ENCODE results near the gene ZKSCAN5.

Gene ZKSCAN5

DNA sequence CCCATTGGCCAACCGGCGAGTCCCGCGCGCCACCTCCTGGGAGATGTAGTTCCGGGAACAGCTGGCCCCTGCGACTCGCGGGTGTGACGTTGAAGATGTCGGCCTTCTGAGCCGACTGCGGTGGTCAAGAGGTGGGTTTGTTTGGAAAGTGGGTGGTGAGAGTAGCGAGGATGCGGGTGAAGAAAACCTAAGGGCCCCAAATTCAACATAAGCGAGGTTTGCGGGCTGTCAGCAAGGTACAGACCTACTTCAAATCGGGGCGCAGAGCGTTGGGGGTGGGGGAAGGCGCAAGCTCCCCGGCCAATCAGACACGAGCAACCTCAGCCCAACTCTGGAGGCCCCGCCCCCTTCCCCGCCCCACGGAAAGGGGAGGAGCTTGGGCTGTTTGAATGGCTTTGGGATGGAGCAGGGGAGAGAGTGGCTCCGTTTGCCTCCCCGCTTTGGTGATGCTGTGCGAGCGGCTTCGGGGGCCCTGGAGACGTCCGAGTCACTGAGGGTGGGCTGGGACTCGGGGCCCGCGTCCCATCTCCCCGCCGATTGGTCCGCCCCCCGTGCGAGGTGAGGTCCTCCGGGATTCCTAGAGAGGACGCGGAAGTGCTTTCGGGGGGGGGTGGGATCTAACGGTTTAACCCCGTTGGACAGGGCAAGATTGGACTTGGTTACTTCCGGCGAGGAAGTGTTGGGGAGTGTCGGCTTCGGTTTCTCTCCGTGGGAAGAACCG, at the start of gene ZKSCAN5:
Gene ZKSCAN5, plus strand, starts transcription at position 60 of the 721 bp plus-strand sequence. CDS start 1,383 bp downstream, outside the sequence.
- DNase-seq: peak; percentile 93

DNA sequence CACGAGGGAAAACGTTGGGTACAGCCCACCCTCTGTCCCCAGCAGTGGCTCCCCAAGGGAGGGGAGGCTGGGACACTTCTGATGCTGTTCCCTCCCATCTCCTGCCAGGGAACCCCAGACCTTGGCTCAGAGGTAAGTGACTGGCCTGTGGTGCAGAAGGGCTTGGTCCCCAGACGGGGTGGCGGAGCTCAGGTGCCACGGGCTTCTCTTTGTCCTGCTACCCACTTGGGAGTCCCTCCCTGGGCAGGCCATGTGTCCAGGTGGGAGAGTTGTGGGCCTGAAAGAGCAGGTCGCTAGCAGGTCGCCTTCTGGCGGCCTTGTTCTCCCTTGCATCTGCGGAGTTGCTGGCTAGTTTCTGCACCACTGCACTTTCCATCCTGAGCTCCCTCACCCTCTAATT, 48.6 kb upstream of the ZKSCAN5 start:
- no peak for DNase-seq

DNA sequence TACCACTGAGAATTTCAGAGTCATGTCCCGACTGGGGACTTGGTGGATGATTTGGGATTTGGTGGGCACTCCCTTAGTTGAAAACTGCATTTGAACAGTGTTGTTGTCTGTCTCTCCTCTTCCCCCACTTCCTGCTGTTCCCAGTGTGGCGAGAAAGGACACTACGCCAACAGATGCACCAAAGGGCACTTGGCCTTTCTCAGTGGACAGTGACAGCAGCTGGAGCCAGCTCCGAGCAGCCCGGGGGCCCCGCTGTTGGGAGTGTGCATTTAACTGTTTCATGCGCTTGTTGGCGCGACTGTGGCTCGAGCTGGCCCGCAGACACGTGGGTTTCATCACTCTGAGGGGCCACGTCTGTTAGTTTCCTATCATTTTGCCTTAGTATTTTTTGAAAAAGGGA, 48.2 kb upstream of the ZKSCAN5 start:
- no peak for DNase-seq

DNA sequence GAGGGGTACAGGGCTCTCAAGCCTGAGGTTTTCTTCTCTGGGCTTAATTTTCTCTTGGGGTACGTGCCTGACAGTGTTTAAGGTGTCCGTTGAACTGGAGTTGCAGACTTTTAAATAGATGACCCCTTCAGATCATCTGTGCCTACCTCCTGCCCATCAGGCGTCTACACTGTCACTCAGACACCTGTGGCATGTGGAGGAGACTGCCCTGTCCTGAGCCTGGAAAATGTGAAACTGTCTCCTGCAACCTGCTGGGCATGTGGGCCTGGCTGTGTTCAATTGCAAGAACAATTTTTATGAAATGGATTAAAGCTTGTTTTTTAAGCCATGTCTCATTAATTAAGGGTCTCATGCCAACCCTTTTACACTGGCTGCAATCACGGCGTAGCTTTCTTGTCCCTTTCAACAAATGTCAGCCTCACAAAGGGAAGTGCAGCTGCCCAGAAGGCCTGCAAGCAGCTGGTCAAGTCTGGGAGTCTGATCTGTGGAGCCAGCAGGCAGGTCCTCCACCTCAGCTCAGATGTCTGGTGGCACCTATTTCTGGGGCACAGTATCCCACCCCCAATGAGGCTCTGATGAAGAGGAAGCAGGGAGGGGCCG, 47.3 kb upstream of the ZKSCAN5 start:
- DNase-seq: no peak

DNA sequence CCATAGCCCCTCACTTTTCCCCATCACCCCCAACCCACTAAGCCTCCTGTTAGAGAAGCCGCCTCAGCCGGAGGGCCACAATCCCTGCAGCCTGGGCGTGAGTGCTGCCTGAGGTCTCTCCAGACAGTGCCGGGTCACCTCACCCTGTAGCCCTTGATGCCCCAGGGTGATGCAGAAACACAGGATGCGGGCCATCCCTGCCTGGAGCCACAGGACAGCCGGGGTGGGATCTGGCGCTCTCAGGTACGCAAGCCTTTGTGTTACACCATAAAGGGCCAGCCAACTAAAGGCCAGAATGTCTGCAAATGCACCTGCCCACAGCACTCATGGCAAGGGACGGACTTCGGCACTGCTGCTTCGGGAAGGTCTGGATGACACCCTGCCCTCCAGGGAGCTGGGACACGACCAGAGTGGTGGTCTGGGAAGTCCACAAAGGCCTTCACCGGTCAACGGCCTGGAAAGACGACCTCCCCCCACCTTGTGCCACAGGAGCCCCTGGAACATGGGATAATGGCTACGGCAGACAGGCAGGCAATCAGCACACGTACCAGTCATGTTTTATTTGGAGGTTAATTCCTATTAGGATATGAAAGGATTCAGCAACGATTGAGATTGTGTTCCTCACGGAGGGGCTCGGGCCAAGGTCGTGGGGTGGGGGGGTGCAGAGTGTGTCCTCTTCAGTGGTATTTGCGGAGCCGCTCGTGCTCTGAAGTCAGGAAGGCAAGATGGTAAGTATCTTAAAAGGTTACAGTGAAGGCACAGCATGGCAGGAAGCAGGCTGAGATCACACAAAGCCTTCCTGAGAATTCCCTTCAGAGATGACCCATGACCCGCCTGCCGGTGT, 46.6 kb upstream of the ZKSCAN5 start:
- no peak for DNase-seq

DNA sequence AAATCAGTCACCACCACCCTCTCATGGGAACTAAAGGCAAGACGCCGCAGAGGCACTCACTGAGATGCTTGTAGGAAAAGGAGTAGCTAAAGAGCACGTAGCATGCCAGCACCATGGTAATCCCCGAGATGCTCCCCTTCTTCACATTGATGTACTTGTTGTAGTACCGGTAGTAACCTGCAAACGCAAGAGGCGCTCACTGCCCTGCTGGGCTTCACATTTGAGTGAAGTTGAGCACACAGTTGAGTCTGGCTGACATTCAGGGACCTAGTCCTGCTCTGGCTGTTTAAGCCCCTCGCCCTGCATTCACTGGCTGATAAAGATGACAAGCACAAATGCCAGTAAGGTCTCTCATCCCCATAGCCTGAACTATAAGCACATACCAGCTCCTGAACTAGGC, 45.4 kb upstream of the ZKSCAN5 start:
- DNase-seq: no peak

DNA sequence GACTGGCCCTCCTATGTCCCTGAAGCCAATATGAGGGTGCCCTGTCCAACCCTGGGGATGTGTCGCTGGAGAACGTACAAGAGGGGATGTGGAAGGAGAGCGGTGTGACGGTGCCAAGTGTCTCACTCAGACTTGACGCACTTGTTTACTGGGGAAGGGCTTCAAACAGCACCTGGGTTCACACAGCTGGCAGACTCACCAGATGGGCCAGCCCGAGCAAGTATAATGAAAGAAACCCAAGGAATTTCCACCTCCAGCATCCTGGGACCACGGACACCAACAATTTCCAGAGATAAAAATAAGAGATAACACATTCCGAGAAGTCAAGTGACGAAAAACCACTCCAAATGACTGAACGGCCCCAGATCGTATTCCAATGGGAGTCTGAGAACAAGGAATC, 43.8 kb upstream of the ZKSCAN5 start:
- no peak for DNase-seq

DNA sequence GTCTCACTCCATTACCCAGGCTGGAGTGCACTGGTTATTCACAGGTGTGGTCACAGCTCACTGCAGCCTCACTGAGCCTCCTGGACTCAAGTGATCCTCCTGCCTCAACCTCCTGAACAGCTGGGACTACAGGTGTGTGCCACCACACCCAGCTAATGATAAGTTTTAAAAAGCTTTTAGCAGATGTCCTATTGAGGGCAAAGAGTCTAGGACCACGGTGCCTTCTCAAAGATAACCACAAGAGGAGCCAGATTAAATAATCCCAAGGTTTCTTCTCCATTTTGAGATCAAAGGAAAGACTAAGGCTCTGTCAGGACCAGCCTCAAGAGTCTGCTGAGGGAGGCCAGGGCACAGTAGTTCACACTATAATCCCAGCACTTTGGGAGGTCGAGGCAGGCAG, 43.2 kb upstream of the ZKSCAN5 start:
- DNase-seq: no peak

DNA sequence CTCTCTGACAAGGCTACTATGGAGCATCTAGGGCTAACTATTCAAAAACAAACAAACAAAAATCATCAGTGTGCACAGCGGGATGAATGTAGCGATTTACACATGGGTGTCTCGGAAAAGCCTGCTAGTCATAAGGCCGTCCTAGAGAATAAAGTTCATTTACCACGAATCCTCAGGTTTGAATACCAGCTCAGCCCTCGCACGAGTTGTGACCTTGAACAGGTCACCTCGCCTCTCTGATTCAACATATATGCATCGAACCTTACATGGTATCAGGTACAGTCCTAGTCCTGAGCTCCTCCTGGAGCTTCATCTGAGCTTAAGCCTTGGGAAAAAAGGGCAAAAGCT, 39.1 kb upstream of the ZKSCAN5 start:
- DNase-seq: no peak

DNA sequence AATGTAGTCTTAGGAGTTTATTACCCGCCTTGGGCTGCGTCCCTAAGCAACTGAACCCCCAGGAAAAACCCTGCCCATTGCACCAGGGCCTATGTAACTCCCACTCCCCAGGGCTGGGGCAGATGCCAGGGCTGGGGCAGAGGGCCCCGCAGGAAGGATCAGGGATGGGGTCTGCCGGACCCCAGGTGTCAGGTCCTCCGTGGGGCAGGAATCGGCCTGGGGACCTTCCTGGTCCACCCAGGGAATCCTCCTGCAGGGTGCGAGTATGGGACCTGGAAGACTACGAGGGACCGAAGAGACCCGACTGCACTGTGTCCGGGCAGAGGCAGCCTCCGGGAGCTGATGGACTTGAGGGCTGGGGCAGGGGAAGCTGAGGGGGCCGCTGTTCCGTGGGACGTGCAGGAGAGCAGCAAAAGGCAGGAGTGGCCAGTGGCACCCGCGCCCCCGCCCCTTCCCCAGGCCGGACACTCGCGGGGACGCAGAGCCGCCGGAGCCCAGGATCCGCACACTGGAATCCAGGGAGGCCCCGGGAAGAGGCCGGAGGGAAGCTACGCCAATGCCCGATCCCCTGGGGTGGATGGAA, 36.0 kb upstream of the ZKSCAN5 start:
- DNase-seq: no peak

DNA sequence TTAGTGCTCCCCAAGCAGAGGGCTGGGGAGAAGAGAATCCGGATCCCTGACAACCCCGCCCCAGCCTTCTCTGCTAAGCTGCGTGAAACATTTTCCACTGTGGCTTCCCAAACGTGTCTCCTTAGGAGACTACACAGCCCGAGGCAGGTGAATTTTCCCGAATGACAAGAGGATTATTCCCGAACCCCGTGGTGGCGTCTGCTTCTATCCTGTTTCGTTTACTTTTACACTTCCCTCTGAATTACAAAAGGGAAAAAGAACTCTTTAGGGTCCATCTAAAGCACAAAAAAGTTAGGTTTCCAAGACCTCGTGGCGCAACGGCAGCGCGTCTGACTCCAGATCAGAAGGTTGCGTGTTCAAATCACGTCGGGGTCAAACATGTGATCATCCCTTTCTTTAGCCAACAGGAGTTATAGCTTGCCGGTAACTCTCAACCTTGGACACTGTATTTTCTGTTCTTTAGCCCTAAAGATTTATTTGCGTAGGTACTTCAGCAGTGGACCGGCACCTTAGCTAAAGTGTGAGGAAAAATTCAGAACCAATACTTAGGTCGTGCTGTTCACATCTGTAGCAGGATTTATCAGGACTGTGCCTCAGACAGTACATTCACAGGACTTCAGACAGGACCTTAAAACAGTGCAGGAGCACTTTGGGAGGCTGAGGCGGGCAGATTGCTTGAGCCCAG, 34.9 kb upstream of the ZKSCAN5 start:
- DNase-seq: no peak

DNA sequence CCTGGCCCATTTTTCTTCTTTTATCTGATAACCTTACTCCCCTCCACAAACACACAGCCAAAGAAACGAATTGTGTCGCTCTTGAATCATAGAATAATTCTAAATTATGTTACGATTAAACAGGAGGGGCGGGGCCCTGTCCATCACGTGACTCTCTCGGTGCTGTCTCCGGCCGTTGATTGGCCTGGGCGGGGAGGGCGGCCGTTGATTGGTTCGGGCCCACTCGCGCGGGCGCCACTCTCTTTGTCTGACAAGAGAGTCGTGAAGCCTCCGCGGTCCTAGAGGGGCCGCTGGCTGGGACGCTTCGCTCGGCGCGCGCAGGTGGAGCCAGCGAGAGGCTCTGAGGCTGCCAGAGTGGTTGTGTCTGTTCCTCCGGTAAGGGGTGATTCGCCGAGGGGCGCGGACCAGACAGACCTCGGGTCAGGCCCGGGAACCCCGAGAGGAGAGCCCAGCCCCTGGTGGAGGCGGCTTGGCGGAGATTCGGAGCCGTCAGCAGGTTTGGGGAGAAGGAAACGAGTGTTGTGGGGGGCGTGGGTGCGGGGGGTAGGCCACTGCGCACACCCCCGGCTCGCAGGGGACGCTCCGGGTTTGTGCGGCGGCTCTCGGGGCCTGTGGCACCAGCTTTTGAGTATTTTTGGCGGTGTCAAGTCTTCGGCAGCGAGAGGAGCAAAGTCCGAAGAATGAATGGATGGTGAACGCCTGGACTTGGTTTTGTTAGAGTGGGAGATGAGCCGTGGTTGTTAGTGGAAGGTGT, 31.7 kb upstream of the ZKSCAN5 start, which contains the start of gene ZNF789:
Gene ZNF789, plus strand, starts transcription at position 330 of the 754 bp plus-strand sequence. CDS start 3,567 bp downstream, outside the sequence.
- DNase-seq: peak; percentile 97

DNA sequence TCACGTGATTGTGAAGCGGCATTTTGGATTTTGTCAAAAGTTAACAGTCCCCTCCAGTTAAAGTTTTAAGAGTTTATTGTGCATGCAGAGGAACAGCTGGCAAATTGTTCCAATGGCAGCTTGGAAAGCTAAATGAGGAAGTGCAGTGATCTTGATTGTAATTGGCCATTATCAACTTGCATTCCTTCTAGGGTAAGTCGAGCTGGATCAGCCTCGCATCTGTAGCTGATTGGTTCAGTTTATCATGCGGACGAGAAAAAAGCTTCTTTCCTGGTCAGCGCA, 31.2 kb upstream of the ZKSCAN5 start:
- DNase-seq: no peak

DNA sequence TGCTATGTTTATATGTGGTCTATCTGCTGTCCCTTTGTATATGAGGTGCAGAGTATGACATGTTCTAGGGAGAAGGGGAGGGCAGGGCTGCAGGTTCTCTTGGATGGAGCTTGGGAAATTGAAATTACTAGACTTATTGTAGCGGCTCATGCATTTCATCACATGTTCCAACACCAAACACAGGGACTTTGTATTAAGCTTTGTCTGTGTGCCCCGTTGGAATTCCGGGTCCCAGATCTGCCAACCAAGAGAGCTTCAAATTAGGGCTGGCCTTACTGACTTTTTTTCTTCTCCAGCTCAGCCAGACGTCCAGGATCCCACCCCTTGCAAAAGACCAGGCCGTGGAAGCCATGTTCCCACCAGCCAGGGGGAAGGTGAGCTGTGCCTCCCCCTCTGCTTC, 28.4 kb upstream of the ZKSCAN5 start:
- no peak for DNase-seq

DNA sequence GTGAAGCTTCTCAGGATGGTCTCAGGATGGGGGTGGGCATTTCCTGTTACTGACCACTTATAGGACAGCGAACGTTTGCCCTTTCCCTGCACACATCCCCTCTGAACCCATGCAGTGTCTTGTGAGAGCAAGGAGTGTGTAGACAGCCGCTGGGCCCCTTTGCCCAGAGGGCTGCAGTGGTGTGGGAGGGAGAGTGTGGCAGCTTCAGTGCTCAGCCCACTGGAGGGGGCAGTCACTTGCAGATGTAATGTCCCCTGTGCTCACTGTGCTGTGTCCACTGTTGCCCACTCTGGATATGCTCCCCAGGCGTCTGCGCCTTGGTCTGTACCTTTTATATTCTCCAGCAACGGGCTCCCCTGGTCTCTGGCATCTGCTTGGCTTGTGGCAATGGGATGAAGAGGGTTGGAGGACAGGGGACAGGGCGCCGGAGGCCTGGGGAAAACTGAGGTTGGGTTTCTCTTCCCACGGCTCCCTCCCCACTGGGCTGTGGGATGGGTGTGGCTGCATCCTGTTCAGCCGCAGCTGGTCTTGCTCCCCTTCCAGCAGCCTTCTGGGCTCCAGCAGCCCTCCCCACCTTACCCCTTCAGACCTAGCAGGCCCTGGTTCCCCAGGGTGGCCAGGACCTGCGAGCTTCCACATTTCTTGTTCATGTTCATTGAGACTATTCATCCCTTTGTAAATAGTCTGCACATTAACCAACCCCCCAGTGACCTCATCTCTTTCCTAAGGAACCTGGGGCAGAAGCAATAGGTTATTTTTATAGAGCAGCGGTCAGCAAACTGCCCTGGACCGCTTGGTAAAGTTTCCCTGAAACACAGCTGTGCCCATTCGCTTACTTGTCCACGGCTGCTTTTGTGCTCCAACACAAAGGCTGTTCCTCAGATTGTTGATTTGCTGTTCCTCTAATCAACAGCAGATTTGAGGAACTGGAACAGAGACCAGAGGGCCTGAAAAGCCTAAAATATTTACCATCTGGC, 25.7 kb upstream of the ZKSCAN5 start:
- no peak for DNase-seq

DNA sequence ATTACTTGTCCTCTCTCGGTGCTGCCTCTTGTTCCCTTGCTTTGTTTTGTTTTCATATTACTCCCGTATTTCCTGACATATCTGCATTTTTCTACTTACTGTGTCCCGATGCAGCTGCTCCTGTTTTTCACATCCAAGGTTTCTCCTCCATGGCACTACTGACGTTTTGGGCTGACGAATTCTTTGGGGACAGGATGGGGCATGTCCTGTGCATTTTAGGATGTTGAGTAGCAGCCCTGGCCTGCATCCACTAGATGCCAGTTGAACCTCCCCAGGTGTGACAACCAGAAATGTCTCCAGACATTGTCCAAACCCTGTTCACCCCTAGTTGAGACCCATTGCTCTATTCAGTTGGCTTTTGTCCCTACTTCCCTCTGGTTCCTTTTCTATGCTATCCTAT, 19.4 kb upstream of the ZKSCAN5 start:
- DNase-seq: no peak

DNA sequence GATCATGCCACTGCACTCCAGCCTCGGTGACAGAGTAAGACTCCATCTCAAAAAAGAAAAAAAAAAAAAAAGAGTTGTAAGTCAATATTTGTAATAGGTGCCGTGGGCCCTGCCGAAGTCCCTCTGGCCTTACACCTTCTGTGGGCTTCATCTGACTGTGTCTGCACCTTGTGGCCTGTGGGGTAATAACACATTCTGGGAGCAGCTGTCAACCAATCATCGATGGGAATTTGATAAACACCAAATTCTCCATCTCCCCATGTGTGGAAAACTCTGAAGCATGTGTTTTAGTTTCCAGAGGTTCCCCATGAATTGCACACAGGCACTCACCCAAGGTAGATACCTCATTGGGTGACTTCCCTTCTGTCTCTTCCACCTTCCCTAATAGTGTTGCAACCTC, 15.2 kb upstream of the ZKSCAN5 start:
- DNase-seq: no peak

DNA sequence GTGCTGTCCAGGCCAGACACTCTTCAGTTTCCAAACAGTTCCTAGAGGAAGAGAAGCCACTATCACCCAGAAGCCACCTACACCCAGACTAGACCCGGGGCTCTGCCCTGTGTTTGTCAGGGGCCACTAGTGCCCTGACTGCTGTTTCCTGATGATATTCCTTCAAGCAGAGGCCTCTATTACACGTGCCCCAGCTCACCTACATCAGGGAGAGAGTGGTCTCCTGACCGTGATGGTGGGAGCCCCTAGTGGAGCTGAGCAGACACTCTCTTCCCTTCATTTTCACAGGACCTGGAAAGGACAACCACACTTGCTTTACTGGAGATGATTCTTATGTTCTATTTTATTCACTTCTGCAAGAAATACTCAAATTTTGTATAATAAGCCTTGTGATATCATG, 13.6 kb upstream of the ZKSCAN5 start:
- DNase-seq: no peak

DNA sequence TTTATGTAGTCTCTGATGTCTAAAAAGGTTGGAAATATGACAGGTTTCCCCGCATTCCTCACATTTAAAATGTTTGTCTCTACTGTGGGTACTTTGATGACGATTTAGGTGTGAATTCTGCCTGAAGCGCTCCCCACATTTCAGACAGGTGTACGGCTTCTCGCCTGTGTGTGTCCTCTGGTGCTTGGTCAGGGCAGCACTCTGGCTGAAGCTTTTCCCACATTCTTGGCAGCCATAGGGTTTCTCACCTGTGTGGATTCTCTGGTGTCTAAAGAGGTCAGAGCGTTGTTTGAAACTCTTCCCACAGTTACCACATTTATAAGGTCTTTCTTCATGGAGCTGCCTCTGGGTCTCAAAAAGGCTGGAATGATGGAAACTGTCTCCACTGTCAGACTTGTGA, 10.6 kb upstream of the ZKSCAN5 start:
- no peak for DNase-seq

DNA sequence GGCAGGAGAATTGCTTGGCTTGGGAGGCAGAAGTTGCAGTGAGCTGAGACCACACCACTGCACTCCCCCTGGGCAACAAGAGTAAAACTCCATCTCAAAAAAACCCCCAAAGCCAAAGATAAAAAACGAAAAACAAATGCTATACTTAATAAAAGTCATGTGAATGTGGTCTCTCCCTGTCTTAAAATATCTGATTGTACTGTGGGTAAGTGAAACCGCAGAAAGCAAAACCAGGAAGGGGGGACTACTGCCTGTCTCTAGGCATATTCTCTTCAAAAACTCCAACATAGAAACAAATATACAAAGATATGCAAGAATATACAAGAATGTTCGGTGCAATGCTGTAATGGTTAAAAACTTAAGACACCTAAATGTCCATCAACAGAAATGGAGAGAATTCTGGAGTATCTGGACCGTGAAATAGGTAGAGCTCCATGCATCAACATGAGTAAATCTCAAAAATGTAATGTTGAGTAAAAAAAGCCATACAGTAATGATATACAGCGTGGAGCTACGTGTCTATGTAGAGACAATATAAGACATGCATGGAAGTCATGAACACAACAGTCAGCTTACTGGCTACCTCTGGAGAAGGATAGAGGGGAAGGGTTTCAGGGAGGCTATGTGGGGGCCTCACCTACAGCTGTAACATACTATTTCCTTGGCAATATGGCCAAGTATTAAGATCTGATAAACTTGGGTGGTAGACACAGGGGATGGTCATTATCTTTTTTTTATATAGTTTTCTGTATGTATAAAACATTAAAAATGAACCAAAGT, 6.5 kb upstream of the ZKSCAN5 start:
- no peak for DNase-seq

Data from NCI-H1436 (cell line).